ENCODE results near the gene GPR89A.

GRCh38 chr1:145601593-145601992 is 6.2 kb upstream of the GPR89A start:
- TF ChIP-seq EZH2 (IDR thresholded peaks at IDR 0.05; ENCODE audit: borderline replicate concordance, low read length) (no peak), CTCF (IDR thresholded peaks at IDR 0.05; ENCODE audit: low read length) (no peak)

Data from OCI-LY1 (cell line).